Ovary (tissue), 3 donors: Measurements from ENCODE around the gene SLCO3A1.

ENCODE experiments used
- CTCF ChIP-seq, 3 donors: fragments of 450-650 bp in 2 of 3; fragments of 200-600 bp in 1 of 3; IDR thresholded peaks; one replicate each; pipeline versions ENCODE4 v1.5.1 to v1.8.0; 2016 to 2022; ENCODE audit warnings: antibody characterized with exemption in 3 of 3, mild to moderate bottlenecking in 1 of 3
- POLR2A ChIP-seq: fragments of 450-650 bp; IDR thresholded peaks from one replicate; pipeline ENCODE4 v1.6.1; 2017; ENCODE audit warnings: antibody characterized with exemption, mild to moderate bottlenecking, moderate library complexity
- donor health status: DM: no; HTN: no; CAD: no.

- TF ChIP-seq POLR2A: no peak
- TF ChIP-seq CTCF (IDR thresholded peaks at IDR 0.05): no peak
Measured at GRCh38 chr15:91945385-91945784, 91.9 kb downstream of the SLCO3A1 start.
